ENCODE results near the gene JAGN1. TPM values are rescaled to one million over a fixed set of nuclear protein-coding genes. Genes with fewer than 3 reads are reported as not detected.
"Not testable (repeated sequence)": the region's sequence is repeated elsewhere in the genome, so short reads cannot be mapped to it uniquely, and the experiment has no call there.

The JAGN1 gene
- total RNA-seq: 10 to 100 TPM; 22.8 to 32.0 TPM

DNA sequence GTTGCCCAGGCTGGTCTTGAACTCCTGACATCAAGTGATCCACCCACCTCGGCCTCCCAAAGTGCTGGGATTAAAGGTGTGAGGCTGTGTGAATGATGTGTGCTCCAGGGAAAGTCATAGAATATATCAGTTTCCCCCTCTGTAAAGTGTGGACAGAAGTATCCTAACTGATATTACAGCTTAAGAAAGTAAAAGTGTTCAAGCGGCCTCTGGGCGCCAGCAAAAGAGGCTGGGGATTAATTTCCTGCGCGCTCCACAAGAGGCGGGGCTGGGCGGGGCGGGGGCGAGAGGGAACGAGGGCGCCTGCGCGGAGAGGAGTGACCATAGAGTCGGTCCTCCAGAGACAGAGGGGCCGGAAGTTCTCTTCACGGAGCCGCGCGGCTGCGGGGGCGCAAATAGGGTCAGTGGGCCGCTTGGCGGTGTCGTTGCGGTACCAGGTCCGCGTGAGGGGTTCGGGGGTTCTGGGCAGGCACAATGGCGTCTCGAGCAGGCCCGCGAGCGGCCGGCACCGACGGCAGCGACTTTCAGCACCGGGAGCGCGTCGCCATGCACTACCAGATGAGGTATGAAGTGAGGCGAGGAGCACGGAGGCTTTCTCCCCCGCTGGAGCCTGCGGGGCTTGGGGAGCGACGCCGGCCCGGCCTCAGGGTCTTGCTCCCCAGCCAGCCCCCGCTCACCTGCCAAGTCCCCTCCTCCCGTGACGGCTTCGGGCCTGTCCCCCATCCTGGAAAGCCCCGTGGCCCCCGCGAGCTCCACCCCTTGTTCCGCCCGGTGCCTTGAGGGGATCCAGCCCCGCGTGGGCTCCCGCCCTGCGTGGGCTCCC, at the start of gene JAGN1:
Gene JAGN1, plus strand, starts transcription at position 362 of the 823 bp plus-strand sequence. Its CDS starts 113 bp downstream, at position 475.
- Mint-ChIP-seq H3K4me3 (peak within 1 kb of the TSS; percentile 89), H3K9me3 (no peaks in the 10 kb centered on the region), H3K27me3 (no peaks in the 10 kb centered on the region), H3K4me1 (peaks cover 26% of the 10 kb centered on the region), H3K36me3 (ENCODE audit: low read depth) (peaks cover 50% of the 10 kb centered on the region), H3K27ac (peak within 1 kb of the TSS; percentile 97)
- peak; percentile 81 for ATAC-seq (replicated peaks)

DNA sequence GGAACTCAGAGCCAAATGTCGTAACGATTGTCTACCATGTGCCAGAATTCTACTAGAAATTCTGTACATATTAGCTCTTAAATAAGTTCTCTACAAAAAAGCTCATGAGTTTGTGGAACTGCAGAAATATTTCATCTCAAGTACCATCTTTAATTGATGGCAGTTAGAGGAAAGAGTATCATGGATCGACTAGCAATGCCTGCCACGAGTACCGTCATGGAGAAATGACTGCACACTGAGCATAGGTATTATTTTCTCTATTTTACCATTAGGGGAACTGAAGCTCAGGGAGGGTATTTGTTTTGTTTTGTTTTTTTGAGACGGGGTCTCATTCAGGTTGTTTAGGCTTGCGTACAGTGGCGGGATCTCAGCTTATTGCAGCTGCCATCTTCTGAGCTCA, 49.4 kb upstream of the JAGN1 start:
- no peak overlapping the region for H3K4me3 Mint-ChIP-seq
- H3K27me3 Mint-ChIP-seq: no peaks in the 10 kb centered on the region
- no peak for ATAC-seq (replicated peaks)
- no peak overlapping the region for H3K27ac Mint-ChIP-seq
- H3K4me1 Mint-ChIP-seq: peaks cover 10% of the 10 kb centered on the region
- peaks cover 77% of the 10 kb centered on the region for H3K36me3 Mint-ChIP-seq (ENCODE audit: low read depth)
- no peaks in the 10 kb centered on the region for H3K9me3 Mint-ChIP-seq

DNA sequence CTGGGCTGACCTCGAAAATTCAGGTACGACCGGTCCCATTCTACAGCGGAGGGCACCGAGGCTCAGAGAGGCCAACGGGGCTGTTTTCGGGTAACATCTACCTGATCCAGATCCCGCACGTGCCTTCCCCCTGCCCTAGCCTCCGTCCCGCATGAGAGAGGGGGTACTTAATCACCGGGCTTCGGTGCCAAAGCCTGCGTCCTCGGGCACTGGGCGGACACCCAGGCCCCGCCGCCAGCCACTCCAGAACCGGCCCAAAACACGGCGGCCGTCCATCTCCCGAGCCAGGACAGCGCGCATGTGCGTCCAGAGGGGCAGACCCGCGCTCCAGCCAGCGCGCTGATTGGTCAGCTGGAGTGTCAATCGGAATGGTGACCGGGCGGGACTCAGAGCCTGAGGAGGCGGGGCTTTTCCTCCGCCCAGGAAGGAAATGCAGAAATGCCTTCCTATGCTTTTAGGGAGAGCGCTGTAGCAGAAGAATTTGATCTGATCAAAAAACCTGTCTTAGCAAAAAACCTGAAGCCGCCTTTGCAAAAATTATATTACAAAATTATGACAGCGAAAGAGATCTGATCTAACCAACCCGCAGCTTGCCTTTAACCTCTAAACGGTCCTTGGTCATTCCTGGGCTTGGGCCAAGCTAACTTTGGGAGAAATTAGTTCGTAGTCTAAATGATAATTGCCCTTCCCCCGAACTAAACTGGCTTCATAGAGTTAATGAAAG, 46.5 kb upstream of the JAGN1 start, which contains the start of gene RPUSD3:
Gene RPUSD3, minus strand, starts transcription at position 294 of the 724 bp plus-strand sequence. Its CDS starts 18 bp downstream, at position 276.
- peak; percentile 96 for ATAC-seq (replicated peaks)
- Mint-ChIP-seq H3K4me1 (peaks cover 10% of the 10 kb centered on the region), H3K27me3 (no peaks in the 10 kb centered on the region), H3K36me3 (ENCODE audit: low read depth) (peaks cover 51% of the 10 kb centered on the region), H3K4me3 (peak within 1 kb of the TSS; percentile 100), H3K9me3 (no peaks in the 10 kb centered on the region), H3K27ac (peak within 1 kb of the TSS; percentile 96)

GRCh38 chr3:9846231-9846630, 44.2 kb upstream of the JAGN1 start:
- no peaks in the 10 kb centered on the region for H3K9me3 Mint-ChIP-seq
- no peaks in the 10 kb centered on the region for H3K27me3 Mint-ChIP-seq
- peaks cover 28% of the 10 kb centered on the region for H3K36me3 Mint-ChIP-seq (ENCODE audit: low read depth)
- no peak overlapping the region for H3K4me3 Mint-ChIP-seq
- ATAC-seq (replicated peaks): no peak
- H3K4me1 Mint-ChIP-seq: peaks cover 10% of the 10 kb centered on the region
- no peak overlapping the region for H3K27ac Mint-ChIP-seq

DNA sequence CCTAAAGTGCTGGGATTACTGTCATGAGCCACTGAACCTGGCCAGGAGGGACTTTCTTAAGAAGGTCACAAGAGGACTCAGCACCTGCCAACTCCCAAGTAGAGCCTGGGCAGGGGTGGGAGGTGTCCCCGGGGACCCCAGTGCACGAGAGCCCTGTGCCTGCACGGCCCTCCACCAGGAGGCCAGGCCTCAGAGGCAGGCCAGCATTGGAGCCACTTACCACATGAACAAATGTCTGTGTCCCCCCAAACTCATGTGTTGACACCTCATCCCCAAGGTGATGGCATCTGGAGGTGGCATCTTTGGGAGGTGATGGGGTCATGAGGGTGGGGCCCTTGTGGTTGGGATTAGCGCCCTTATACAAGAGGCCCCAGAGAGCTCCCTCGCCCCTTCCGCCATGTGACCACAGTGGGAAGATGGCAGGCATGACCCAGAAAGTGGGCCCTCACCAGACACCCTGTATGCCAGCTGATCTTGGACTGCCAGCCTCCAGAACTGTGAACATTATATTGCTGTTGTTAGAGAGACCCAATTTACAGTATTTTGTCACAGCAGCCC, 43.4 kb upstream of the JAGN1 start:
- peaks cover 6% of the 10 kb centered on the region for H3K4me1 Mint-ChIP-seq
- no peak overlapping the region for H3K27ac Mint-ChIP-seq
- peaks cover 21% of the 10 kb centered on the region for H3K36me3 Mint-ChIP-seq (ENCODE audit: low read depth)
- ATAC-seq (replicated peaks): no peak
- no peaks in the 10 kb centered on the region for H3K27me3 Mint-ChIP-seq
- H3K9me3 Mint-ChIP-seq: no peaks in the 10 kb centered on the region
- H3K4me3 Mint-ChIP-seq: no peak overlapping the region

- ATAC-seq (replicated peaks); H3K9me3 Mint-ChIP-seq; H3K4me3 Mint-ChIP-seq; H3K27ac Mint-ChIP-seq; H3K27me3 Mint-ChIP-seq; H3K4me1 Mint-ChIP-seq: not testable (repeated sequence)
- H3K36me3 Mint-ChIP-seq (ENCODE audit: low read depth): peaks cover 12% of the 10 kb centered on the region
Observed at GRCh38 chr3:9847870-9848269, 42.5 kb upstream of the JAGN1 start.

DNA sequence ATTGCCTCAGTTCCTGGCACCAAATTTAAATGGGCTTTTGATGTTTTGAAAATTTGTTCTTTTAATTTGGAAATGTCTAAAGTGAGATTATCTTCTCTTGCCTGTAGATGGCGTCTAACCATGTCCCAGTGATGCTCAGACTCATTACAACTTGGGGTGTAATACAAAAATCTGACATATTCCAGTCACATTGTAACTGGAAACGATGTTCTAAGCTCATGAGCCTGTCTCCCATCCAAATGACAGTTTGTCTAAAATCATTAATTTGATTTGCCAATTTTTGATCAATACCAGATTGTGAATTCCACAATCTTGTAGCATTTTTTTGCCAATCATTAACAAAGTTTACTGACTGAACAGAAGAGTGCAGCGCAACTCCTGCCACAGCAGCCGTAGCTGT, 41.5 kb upstream of the JAGN1 start:
- H3K4me3 Mint-ChIP-seq; H3K27me3 Mint-ChIP-seq; H3K4me1 Mint-ChIP-seq; H3K9me3 Mint-ChIP-seq; H3K36me3 Mint-ChIP-seq (ENCODE audit: low read depth); H3K27ac Mint-ChIP-seq; ATAC-seq (replicated peaks): not testable (repeated sequence)

- H3K4me3 Mint-ChIP-seq; H3K27me3 Mint-ChIP-seq; H3K36me3 Mint-ChIP-seq (ENCODE audit: low read depth); H3K9me3 Mint-ChIP-seq; ATAC-seq (replicated peaks); H3K27ac Mint-ChIP-seq; H3K4me1 Mint-ChIP-seq: not testable (repeated sequence)
Observed at GRCh38 chr3:9851383-9851782, 39.0 kb upstream of the JAGN1 start.

GRCh38 chr3:9851926-9852325, 38.5 kb upstream of the JAGN1 start:
- H3K27ac Mint-ChIP-seq, H3K4me1 Mint-ChIP-seq: not testable (repeated sequence)

GRCh38 chr3:9852528-9852927, 37.9 kb upstream of the JAGN1 start:
- H3K36me3 Mint-ChIP-seq (ENCODE audit: low read depth): no peaks in the 10 kb centered on the region
- no peaks in the 10 kb centered on the region for H3K27me3 Mint-ChIP-seq
- peak overlapping the region; percentile 67 for H3K4me3 Mint-ChIP-seq
- ATAC-seq (replicated peaks): no peak
- peaks cover 5% of the 10 kb centered on the region for H3K4me1 Mint-ChIP-seq
- no peak overlapping the region for H3K27ac Mint-ChIP-seq
- H3K9me3 Mint-ChIP-seq: no peaks in the 10 kb centered on the region

More at GRCh38 chr3:9851926-9852325, 38.5 kb upstream of the JAGN1 start:
- H3K36me3 Mint-ChIP-seq (ENCODE audit: low read depth); H3K27me3 Mint-ChIP-seq; ATAC-seq (replicated peaks); H3K9me3 Mint-ChIP-seq; H3K4me3 Mint-ChIP-seq: not testable (repeated sequence)

DNA sequence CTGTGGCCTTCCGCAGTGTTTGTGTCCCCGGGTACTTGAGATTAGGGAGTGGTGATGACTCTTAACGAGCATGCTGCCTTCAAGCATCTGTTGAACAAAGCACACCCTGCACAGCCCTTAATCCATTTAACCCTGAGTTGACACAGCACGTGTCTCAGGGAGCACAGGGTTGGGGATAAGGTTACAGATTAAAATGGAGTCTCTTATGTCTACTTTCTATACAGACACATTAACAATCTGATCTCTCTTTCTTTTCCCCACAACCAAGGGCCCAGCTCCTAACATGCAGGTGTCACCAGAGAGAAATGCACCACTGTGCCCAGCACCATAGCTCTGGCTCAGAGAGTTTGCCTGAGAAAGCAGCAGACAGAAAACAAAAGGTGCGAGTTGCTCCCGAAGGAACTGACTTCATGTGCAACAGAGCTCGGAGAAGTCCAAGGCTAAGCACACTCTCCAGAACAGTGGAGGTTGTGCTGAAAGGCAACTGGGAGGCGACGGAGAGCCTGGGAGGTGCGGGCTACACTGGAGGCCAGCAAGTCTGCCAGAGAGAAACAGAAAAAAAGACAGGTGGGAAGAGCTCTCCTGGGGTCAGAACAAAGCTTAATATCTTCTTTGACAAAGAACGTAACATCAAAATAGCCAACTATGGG, 36.0 kb upstream of the JAGN1 start:
- H3K27me3 Mint-ChIP-seq; H3K27ac Mint-ChIP-seq; ATAC-seq (replicated peaks); H3K4me1 Mint-ChIP-seq; H3K36me3 Mint-ChIP-seq (ENCODE audit: low read depth); H3K4me3 Mint-ChIP-seq; H3K9me3 Mint-ChIP-seq: not testable (repeated sequence)

DNA sequence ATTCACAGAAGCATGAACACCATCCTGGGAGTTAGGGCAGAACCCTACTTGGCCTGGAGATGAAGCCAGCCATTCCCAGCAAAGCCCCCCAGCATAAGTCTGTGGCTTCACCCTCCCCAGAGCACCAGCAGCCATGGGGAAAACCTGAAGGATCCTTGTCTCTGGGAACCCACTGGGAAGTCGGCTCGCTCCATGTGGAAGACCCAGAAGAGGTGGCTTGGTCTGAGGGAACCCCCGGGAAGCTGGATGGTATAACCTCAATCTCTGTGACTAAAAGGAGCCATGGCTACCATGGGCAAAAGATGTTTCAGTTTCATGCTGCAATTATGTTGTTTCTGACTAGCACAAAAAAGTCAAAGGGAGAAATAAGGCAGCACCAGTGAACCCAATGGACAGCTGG, 34.8 kb upstream of the JAGN1 start:
- Mint-ChIP-seq H3K27me3 (no peaks in the 10 kb centered on the region), H3K4me3 (no peak overlapping the region)

DNA sequence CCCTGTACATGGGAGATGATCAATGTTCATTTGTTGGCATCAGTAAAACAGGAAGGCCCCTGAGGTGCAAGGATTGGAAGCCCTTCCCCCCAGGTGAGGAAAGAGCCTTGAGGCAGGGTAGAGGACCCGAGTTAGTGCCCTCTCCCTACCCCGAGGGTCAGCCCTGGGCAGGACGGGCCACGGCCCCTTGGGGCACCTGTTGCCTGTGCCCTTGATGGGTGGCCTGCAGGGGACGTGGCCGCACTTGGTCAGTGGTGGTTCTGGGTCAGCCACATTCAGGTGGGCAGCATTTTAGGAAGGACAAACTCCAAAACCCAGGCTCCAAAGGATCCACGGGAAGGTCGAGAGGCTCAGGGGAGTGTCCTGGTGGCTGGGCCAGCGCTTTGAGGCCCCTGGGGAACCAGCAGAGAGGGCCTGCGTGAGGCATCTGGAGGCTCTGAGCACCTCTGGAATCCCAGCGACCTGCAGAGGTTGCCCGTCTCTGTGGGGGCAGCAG, 30.8 kb upstream of the JAGN1 start:
- H3K27me3 Mint-ChIP-seq: peaks cover 5% of the 10 kb centered on the region
- no peaks in the 10 kb centered on the region for H3K36me3 Mint-ChIP-seq (ENCODE audit: low read depth)
- no peak for ATAC-seq (replicated peaks)
- no peaks in the 10 kb centered on the region for H3K9me3 Mint-ChIP-seq
- no peaks in the 10 kb centered on the region for H3K4me1 Mint-ChIP-seq
- no peak overlapping the region for H3K4me3 Mint-ChIP-seq
- peak overlapping the region; percentile 16 for H3K27ac Mint-ChIP-seq

More for the DNA sequence above, 34.8 kb upstream of the JAGN1 start:
- Mint-ChIP-seq H3K4me1 (peaks cover 5% of the 10 kb centered on the region), H3K36me3 (ENCODE audit: low read depth) (no peaks in the 10 kb centered on the region), H3K9me3 (no peaks in the 10 kb centered on the region), H3K27ac (no peak overlapping the region)
- ATAC-seq (replicated peaks): no peak

DNA sequence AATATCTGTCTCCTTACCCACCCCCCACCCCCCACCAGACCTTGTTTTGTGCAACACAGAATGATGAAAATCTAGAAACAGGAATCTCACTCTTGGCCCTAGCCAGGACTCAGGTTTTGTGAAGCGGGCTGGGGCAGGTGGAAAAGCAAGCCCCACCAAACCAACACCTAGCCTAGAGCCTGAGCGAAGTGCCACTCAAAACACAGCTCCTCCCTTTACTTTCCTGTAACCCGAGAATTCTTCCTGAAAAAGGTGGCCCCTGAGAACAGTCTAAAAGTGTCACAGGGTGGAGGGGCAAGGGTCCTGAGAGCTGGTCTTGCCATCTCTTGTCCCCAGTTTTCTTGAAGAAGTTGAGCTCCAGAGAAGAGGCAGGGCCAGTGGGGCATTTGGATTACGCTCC, 29.2 kb upstream of the JAGN1 start:
- Mint-ChIP-seq H3K4me3 (no peak overlapping the region), H3K36me3 (ENCODE audit: low read depth) (no peaks in the 10 kb centered on the region), H3K27ac (no peak overlapping the region), H3K4me1 (no peaks in the 10 kb centered on the region), H3K9me3 (no peaks in the 10 kb centered on the region), H3K27me3 (peaks cover 5% of the 10 kb centered on the region)
- ATAC-seq (replicated peaks): no peak
